Nephron (organoid): ENCODE measurements around the gene KRTAP10-7.

Experiments used
- H3K27ac Mint-ChIP-seq, 3 experiments: 2 replicates each; pipeline ENCODE4 v1.8.0; 2020; ENCODE audit warnings: mixed read lengths in 3 of 3, mild to moderate bottlenecking in 2 of 3, moderate library complexity in 1 of 3
- H3K27me3 Mint-ChIP-seq: 2 replicates; pipeline ENCODE4 v1.8.0; 2021; ENCODE audit warnings: low read depth, mild to moderate bottlenecking, moderate library complexity, mixed read lengths
- H3K36me3 Mint-ChIP-seq: 2 replicates; pipeline ENCODE4 v1.8.0; 2020; ENCODE audit warnings: low read depth, mixed read lengths
- H3K4me1 Mint-ChIP-seq: 2 replicates; pipeline ENCODE4 v1.8.0; 2020; ENCODE audit warnings: mixed read lengths
- H3K4me3 Mint-ChIP-seq, 3 experiments: 2 replicates each; pipeline ENCODE4 v1.8.0; 2020; ENCODE audit warnings: mild to moderate bottlenecking in 3 of 3, mixed read lengths in 3 of 3, moderate library complexity in 2 of 3
- H3K9me3 Mint-ChIP-seq: 2 replicates; pipeline ENCODE4 v1.8.0; 2020; ENCODE audit warnings: mixed read lengths
- TF ChIP-seq, protein P1 (sequence below), 3 experiments: fragments of 200-600 bp; sonication (generic); IDR thresholded peaks; one replicate each; pipeline ENCODE4 v1.5.0; 2021; ENCODE audit warnings: antibody characterized with exemption in 3 of 3; ENCODE audit not compliant: unreplicated experiment in 3 of 3

Gene KRTAP10-7

GRCh38 chr21:44601596-44602462, 1.4 kb downstream of the KRTAP10-7 start:
- peaks cover 15% of the 10 kb centered on the region for H3K9me3 Mint-ChIP-seq
- H3K36me3 Mint-ChIP-seq: no peaks in the 10 kb centered on the region
- no peak overlapping the region for H3K27ac Mint-ChIP-seq
- no peak overlapping the region for H3K4me3 Mint-ChIP-seq
- H3K27me3 Mint-ChIP-seq: peaks cover 16% of the 10 kb centered on the region
- H3K4me1 Mint-ChIP-seq: no peaks in the 10 kb centered on the region
- TF ChIP-seq, protein P1, sequence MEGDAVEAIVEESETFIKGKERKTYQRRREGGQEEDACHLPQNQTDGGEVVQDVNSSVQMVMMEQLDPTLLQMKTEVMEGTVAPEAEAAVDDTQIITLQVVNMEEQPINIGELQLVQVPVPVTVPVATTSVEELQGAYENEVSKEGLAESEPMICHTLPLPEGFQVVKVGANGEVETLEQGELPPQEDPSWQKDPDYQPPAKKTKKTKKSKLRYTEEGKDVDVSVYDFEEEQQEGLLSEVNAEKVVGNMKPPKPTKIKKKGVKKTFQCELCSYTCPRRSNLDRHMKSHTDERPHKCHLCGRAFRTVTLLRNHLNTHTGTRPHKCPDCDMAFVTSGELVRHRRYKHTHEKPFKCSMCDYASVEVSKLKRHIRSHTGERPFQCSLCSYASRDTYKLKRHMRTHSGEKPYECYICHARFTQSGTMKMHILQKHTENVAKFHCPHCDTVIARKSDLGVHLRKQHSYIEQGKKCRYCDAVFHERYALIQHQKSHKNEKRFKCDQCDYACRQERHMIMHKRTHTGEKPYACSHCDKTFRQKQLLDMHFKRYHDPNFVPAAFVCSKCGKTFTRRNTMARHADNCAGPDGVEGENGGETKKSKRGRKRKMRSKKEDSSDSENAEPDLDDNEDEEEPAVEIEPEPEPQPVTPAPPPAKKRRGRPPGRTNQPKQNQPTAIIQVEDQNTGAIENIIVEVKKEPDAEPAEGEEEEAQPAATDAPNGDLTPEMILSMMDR (IDR thresholded peaks at IDR 0.05; ENCODE audit: unreplicated experiment in 3 of 3): no peak

DNA sequence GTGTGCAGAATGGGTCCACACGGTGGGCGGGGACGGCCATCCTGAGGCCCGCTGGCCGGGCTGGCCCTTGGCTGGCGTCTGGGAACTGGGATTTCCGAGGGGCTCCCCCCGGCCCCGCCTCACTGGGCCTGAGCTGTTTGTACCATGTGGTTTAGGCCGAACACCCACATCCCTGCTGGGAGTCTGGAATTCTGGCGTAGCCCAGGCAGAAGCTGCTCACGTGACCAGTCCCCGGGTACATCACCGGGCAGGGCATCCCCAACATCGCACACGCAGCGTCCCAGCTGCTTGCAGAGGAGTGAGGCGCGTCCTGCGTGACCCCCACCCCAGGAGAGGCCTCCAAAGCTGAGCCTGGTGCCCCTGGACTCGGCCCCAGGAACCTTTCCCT, 2.1 kb downstream of the KRTAP10-7 start:
- Mint-ChIP-seq H3K36me3 (no peaks in the 10 kb centered on the region), H3K27me3 (peaks cover 17% of the 10 kb centered on the region), H3K4me1 (no peaks in the 10 kb centered on the region), H3K9me3 (peaks cover 15% of the 10 kb centered on the region), H3K27ac (no peak overlapping the region), H3K4me3 (no peak overlapping the region)
- TF ChIP-seq, protein P1 (IDR thresholded peaks at IDR 0.05; ENCODE audit: unreplicated experiment in 3 of 3): no peak

- no peaks in the 10 kb centered on the region for H3K4me1 Mint-ChIP-seq
- no peaks in the 10 kb centered on the region for H3K36me3 Mint-ChIP-seq
- TF ChIP-seq, protein P1 (IDR thresholded peaks at IDR 0.05; ENCODE audit: unreplicated experiment in 3 of 3): no peak
- H3K4me3 Mint-ChIP-seq: no peak overlapping the region
- peaks cover 17% of the 10 kb centered on the region for H3K27me3 Mint-ChIP-seq
- peaks cover 18% of the 10 kb centered on the region for H3K9me3 Mint-ChIP-seq
- H3K27ac Mint-ChIP-seq: no peak overlapping the region
Measured at GRCh38 chr21:44603109-44603875, 2.9 kb downstream of the KRTAP10-7 start.

GRCh38 chr21:44603911-44604310, 3.5 kb downstream of the KRTAP10-7 start:
- TF ChIP-seq, protein P1 (IDR thresholded peaks at IDR 0.05; ENCODE audit: unreplicated experiment in 3 of 3): no peak

GRCh38 chr21:44606495-44606894, 6.1 kb downstream of the KRTAP10-7 start:
- H3K36me3 Mint-ChIP-seq: peaks cover 3% of the 10 kb centered on the region
- peaks cover 39% of the 10 kb centered on the region for H3K9me3 Mint-ChIP-seq
- no peak overlapping the region for H3K4me3 Mint-ChIP-seq
- H3K27ac Mint-ChIP-seq: no peak overlapping the region
- TF ChIP-seq, protein P1 (IDR thresholded peaks at IDR 0.05; ENCODE audit: unreplicated experiment in 3 of 3): no peak
- H3K4me1 Mint-ChIP-seq: no peaks in the 10 kb centered on the region
- peaks cover 14% of the 10 kb centered on the region for H3K27me3 Mint-ChIP-seq

More at GRCh38 chr21:44603911-44604310, 3.5 kb downstream of the KRTAP10-7 start:
- H3K27ac Mint-ChIP-seq: no peak overlapping the region
- H3K9me3 Mint-ChIP-seq: peaks cover 16% of the 10 kb centered on the region
- no peaks in the 10 kb centered on the region for H3K4me1 Mint-ChIP-seq
- peaks cover 2% of the 10 kb centered on the region for H3K36me3 Mint-ChIP-seq
- H3K4me3 Mint-ChIP-seq: no peak overlapping the region
- peaks cover 17% of the 10 kb centered on the region for H3K27me3 Mint-ChIP-seq
